ENCODE measurements around the gene AP2A1. TPM values are rescaled to one million over a fixed set of nuclear protein-coding genes. Genes with fewer than 3 reads are reported as not detected.

Gene AP2A1
- total and polyA plus RNA-seq, 4 donors: 31.5 to 87.2 (median 54.4) TPM

GRCh38 chr19:49771674-49772139 lies 4.9 kb downstream of the AP2A1 start:
- TF ChIP-seq CTCF (IDR thresholded peaks at IDR 0.05; ENCODE audit: control extremely low read depth, extremely low read depth): no peak
- H3K27ac ChIP-seq (ENCODE audit: low read depth in 1 of 2, low read length in 1 of 2): no peak overlapping the region
- H3K4me1 ChIP-seq (ENCODE audit: control insufficient read depth in 5 of 5, insufficient read depth in 5 of 5, low read length in 5 of 5): peaks cover 0 to 15% (median 5%) of the 10 kb centered on the region in 5 donors
- no peaks in the 10 kb centered on the region for H3K9me3 ChIP-seq (ENCODE audit: control insufficient read depth in 4 of 4, insufficient read depth in 3 of 4, low read length in 3 of 4)
- no peak overlapping the region for H3K4me3 ChIP-seq
- DNase-seq (no peak), ATAC-seq (ENCODE audit: insufficient read depth, low FRiP score) (no peak)
- H3K9ac ChIP-seq (ENCODE audit: insufficient read depth in 1 of 2, low read length in 2 of 2): no peak overlapping the region
- whole genome bisulfite sequencing, 2 donors: 87 to 92% methylated on average over 13 of the region's 13 CpGs
- peaks cover 0 to 7% (median 6%) of the 10 kb centered on the region in 4 donors for H3K36me3 ChIP-seq (ENCODE audit: control insufficient read depth in 4 of 4, insufficient read depth in 4 of 4, low read length in 4 of 4)
- no peaks in the 10 kb centered on the region for H3K27me3 ChIP-seq (ENCODE audit: control insufficient read depth in 3 of 3, insufficient read depth in 3 of 3, low read length in 2 of 3)

GRCh38 chr19:49772850-49773432 lies 6.1 kb downstream of the AP2A1 start:
- Histone ChIP-seq H3K9ac (ENCODE audit: insufficient read depth in 1 of 2, low read length in 2 of 2) (no peak overlapping the region), H3K4me3 (no peak overlapping the region), H3K4me1 (ENCODE audit: control insufficient read depth in 5 of 5, insufficient read depth in 5 of 5, low read length in 5 of 5) (peaks cover 0 to 9% (median 4%) of the 10 kb centered on the region in 5 donors), H3K27me3 (ENCODE audit: control insufficient read depth in 3 of 3, insufficient read depth in 3 of 3, low read length in 2 of 3) (no peaks in the 10 kb centered on the region), H3K9me3 (ENCODE audit: control insufficient read depth in 4 of 4, insufficient read depth in 3 of 4, low read length in 3 of 4) (no peaks in the 10 kb centered on the region), H3K27ac (ENCODE audit: low read depth in 1 of 2, low read length in 1 of 2) (no peak overlapping the region), H3K36me3 (ENCODE audit: control insufficient read depth in 4 of 4, insufficient read depth in 4 of 4, low read length in 4 of 4) (peaks cover 0 to 7% (median 6%) of the 10 kb centered on the region in 4 donors)
- 92 to 98% methylated on average over 10 of the region's 10 CpGs for WGBS, 2 donors
- DNase-seq (no peak), ATAC-seq (ENCODE audit: insufficient read depth, low FRiP score) (no peak)
- TF ChIP-seq CTCF (IDR thresholded peaks at IDR 0.05; ENCODE audit: control extremely low read depth, extremely low read depth): no peak

- Histone ChIP-seq H3K36me3 (ENCODE audit: control insufficient read depth in 4 of 4, insufficient read depth in 4 of 4, low read length in 4 of 4) (peaks cover 0 to 7% (median 6%) of the 10 kb centered on the region in 4 donors), H3K9me3 (ENCODE audit: control insufficient read depth in 4 of 4, insufficient read depth in 3 of 4, low read length in 3 of 4) (no peaks in the 10 kb centered on the region), H3K4me3 (no peak overlapping the region), H3K27ac (ENCODE audit: low read depth in 1 of 2, low read length in 1 of 2) (no peak overlapping the region), H3K27me3 (ENCODE audit: control insufficient read depth in 3 of 3, insufficient read depth in 3 of 3, low read length in 2 of 3) (no peaks in the 10 kb centered on the region), H3K9ac (ENCODE audit: insufficient read depth in 1 of 2, low read length in 2 of 2) (no peak overlapping the region), H3K4me1 (ENCODE audit: control insufficient read depth in 5 of 5, insufficient read depth in 5 of 5, low read length in 5 of 5) (peaks cover 0 to 3% (median under 1%) of the 10 kb centered on the region in 5 donors)
- 79 to 80% methylated on average over 8 of the region's 8 CpGs for WGBS, 2 donors
- TF ChIP-seq CTCF (IDR thresholded peaks at IDR 0.05; ENCODE audit: control extremely low read depth, extremely low read depth): no peak
- DNase-seq (no peak), ATAC-seq (ENCODE audit: insufficient read depth, low FRiP score) (no peak)
These were observed 7.0 kb downstream of the AP2A1 start for GRCh38 chr19:49773663-49774350.
